Aorta (tissue), 5 donors: ENCODE results near the gene APRT. TPM values are rescaled to one million over a fixed set of nuclear protein-coding genes. Genes with fewer than 3 reads are reported as not detected.

Experiments
- ATAC-seq: fragments of 200-7000 bp; cut with Tn5 transposase; one replicate; pipeline ENCODE4 v1.9.1; 2022; ENCODE audit warnings: moderate library complexity; ENCODE audit not compliant: low FRiP score
- DNase-seq, 2 donors: peaks; one replicate each; pipeline ENCODE4 v3.0.0-alpha.2; 2020
- H3K27ac ChIP-seq, 2 donors: one replicate each; pipeline ENCODE4 v1.5.1; 2013; ENCODE audit warnings: low read length in 2 of 2, mild to moderate bottlenecking in 2 of 2, moderate library complexity in 2 of 2, control low read depth in 1 of 2, inconsistent platforms in 1 of 2, low read depth in 1 of 2
- H3K27me3 ChIP-seq, 2 donors: one replicate each; pipeline ENCODE4 v1.6.1; 2013; ENCODE audit warnings: control low read depth in 1 of 2, low read length in 1 of 2, mild to moderate bottlenecking in 1 of 2, moderate library complexity in 1 of 2; ENCODE audit not compliant: insufficient read depth in 2 of 2, control insufficient read depth in 1 of 2
- H3K36me3 ChIP-seq, 2 donors: one replicate each; pipeline ENCODE4 v1.6.1; 2013; ENCODE audit warnings: control low read depth in 1 of 2, low read length in 1 of 2, mild to moderate bottlenecking in 1 of 2; ENCODE audit not compliant: insufficient read depth in 2 of 2, control insufficient read depth in 1 of 2
- H3K4me1 ChIP-seq, 2 donors: one replicate each; pipeline ENCODE4 v1.6.1; 2013; ENCODE audit warnings: low read length in 2 of 2, control low read depth in 1 of 2, mild to moderate bottlenecking in 1 of 2, moderate library complexity in 1 of 2; ENCODE audit not compliant: insufficient read depth in 2 of 2, control insufficient read depth in 1 of 2
- H3K4me3 ChIP-seq, 2 donors: one replicate each; pipeline ENCODE4 v1.5.1; 2013; ENCODE audit warnings: low read length in 2 of 2, control low read depth in 1 of 2, mild to moderate bottlenecking in 1 of 2
- H3K9me3 ChIP-seq: one replicate; pipeline ENCODE4 v1.6.1; 2013; ENCODE audit warnings: mild to moderate bottlenecking, low read length; ENCODE audit not compliant: control insufficient read depth
- WGBS, 2 donors: extraction: QIAGEN DNeasy Blood & Tissue Kit; methylation state at CpG; one replicate each; pipeline ENCODE4 v1.1.7; 2013; 5-methylcytosine and 5-hydroxymethylcytosine counted together
- intact Hi-C, 2 donors: fragments of 100-400 bp; cut with DNase I; formaldehyde crosslinking; loops; one replicate each; pipeline versions ENCODE4 v1.14.2 to v1.15.0; 2022
- polyA plus RNA-seq, 2 donors: library from polyadenylated mRNA; stranded (reverse); fragments of 200-250 nt; gene quantifications; one replicate each; pipeline ENCODE4 v1.2.3, GENCODE V29; 2013
- total RNA-seq, 2 donors: library from RNA; stranded (reverse); fragmentation: NEBNext Ultra II Directional; extraction: Animal tissue kit (Norgen Biotek cat#: 25700); gene quantifications; one replicate each; pipeline ENCODE4 v1.2.1, GENCODE V29; 2021
- donor health status: healthy with polysubstance abuse.
- donor health status: Bipolar disorder and iron deficiency.
- donor health status: DM: no; HTN: no; CAD: no.
- donor health status: DM: no; HTN: no; CAD: no.
- donor health status: DM: yes; HTN: yes; CAD: no.

APRT gene
- total and polyA plus RNA-seq, 4 donors = 60.2 to 116 (median 74.9) TPM

DNA sequence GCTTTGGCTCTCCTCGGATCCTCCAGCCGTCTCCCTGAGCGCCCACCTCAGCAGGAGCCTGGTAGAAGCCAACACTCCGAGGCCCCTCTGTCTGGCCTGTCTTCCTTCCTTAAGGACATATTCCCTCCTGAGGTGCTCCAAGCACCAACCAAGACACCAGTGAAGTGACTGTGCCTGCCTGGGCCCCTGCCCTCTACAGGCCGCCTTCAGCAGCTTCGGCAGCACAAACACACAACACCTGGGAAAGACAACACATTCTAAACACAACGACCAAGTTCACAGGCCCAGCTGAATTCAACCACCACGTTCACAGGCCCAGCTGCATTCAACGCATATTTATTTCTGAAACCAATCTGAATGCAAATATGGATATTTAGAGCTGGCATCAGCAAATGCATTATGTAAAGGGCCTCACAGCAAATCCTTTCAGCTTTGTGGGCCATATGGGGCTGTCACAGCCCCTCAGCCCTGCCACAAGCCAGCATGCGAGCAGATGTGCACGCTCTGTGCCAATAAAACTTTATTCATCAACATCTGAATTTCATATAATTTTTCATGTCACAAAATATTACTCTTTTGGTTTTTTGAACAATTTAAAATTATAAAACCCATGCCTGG is 32.8 kb upstream of the APRT start:
- Histone ChIP-seq H3K36me3 (peaks cover 0 to 2% of the 10 kb centered on the region in 2 donors), H3K27ac (no peak overlapping the region), H3K27me3 (no peaks in the 10 kb centered on the region), H3K4me3 (no peak overlapping the region), H3K4me1 (no peaks in the 10 kb centered on the region), H3K9me3 (no peaks in the 10 kb centered on the region)
- ATAC-seq (no peak), DNase-seq (no peak)
- 65 to 66% methylated on average over 11 of the region's 11 CpGs for WGBS, 2 donors
- intact Hi-C loops = no loop called here

DNA sequence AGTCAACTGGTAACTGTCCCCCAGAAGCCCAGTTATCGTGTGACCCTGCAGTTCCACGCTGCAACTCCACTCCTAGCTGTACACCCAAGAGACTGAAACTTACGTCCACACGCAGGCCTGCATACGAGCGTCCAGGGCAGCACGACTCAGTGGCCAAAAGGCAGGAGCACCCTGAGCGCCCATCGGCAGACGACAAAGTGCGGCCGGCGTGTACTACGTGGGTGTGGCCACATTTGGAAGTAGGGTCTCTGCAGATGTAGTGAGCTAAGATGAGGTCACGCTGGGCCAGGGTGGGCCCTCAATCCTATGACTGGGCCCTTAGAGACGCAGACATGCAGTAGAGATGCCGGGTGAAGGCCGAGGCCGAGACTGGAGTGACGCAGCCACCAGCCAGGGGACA is 31.5 kb upstream of the APRT start:
- DNase-seq (no peak), ATAC-seq (no peak)
- H3K4me1 ChIP-seq = no peaks in the 10 kb centered on the region
- WGBS, 2 donors = 94 to 96% methylated on average over 20 of the region's 20 CpGs
- H3K27ac ChIP-seq = no peak overlapping the region
- H3K9me3 ChIP-seq = no peaks in the 10 kb centered on the region
- no peak overlapping the region for H3K4me3 ChIP-seq
- intact Hi-C loops = no loop called here
- H3K36me3 ChIP-seq = peaks cover 0 to 2% of the 10 kb centered on the region in 2 donors
- no peaks in the 10 kb centered on the region for H3K27me3 ChIP-seq

DNA sequence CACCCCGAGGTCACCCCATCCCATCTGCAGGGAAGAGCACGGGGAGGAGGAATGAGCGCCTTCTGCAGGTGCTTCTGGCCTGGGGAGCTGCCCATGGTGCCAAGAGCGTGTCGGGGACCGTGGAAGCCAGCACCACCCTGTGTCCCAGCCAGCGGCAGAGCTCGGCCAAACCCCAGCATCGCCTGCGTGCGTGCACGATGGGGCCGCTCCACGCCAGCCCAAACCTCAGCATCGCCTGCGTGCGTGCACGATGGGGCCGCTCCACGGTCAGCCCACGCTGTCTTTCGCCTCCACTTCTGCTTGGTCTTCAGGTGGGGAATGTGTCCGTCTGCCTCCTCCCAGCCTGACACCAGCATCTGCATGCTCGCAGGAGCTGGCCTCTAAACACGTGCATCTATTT is 31.1 kb upstream of the APRT start:
- DNase-seq = no peak
- Histone ChIP-seq H3K4me3 (no peak overlapping the region), H3K9me3 (no peaks in the 10 kb centered on the region), H3K36me3 (peaks cover 0 to 2% of the 10 kb centered on the region in 2 donors), H3K27ac (no peak overlapping the region), H3K27me3 (no peaks in the 10 kb centered on the region), H3K4me1 (no peaks in the 10 kb centered on the region)
- ATAC-seq = no peak
- intact Hi-C loops = no loop called here
- WGBS, 2 donors = 93 to 94% methylated on average over 25 of the region's 25 CpGs

DNA sequence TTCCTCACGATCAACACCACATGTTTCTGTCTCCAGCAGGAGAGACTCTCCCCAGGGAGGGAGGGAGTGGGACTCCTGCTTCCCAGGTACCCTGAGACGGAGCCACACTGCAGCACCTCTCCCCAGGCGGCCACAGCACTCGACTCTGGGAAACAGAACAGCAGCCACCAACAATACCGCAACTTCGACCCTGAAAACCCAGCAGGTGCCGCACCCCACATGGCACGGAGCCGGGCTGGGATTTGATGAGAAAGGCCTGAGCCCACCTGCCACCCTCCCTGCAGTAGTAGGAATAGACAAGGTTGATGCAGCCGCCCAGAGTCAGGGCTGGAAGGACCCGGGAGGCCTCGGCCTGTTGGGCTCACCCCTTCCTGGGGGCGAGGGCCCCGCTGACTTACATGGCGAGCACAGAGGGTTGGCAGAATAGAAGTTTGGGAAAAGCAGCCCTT is 30.6 kb upstream of the APRT start:
- no peaks in the 10 kb centered on the region for H3K4me1 ChIP-seq
- intact Hi-C loops = no loop called here
- peaks cover 0 to 2% of the 10 kb centered on the region in 2 donors for H3K36me3 ChIP-seq
- H3K9me3 ChIP-seq = no peaks in the 10 kb centered on the region
- H3K4me3 ChIP-seq = no peak overlapping the region
- H3K27me3 ChIP-seq = no peaks in the 10 kb centered on the region
- ATAC-seq (no peak), DNase-seq (no peak)
- 90 to 95% methylated on average over 15 of the region's 15 CpGs for WGBS, 2 donors
- H3K27ac ChIP-seq = no peak overlapping the region

DNA sequence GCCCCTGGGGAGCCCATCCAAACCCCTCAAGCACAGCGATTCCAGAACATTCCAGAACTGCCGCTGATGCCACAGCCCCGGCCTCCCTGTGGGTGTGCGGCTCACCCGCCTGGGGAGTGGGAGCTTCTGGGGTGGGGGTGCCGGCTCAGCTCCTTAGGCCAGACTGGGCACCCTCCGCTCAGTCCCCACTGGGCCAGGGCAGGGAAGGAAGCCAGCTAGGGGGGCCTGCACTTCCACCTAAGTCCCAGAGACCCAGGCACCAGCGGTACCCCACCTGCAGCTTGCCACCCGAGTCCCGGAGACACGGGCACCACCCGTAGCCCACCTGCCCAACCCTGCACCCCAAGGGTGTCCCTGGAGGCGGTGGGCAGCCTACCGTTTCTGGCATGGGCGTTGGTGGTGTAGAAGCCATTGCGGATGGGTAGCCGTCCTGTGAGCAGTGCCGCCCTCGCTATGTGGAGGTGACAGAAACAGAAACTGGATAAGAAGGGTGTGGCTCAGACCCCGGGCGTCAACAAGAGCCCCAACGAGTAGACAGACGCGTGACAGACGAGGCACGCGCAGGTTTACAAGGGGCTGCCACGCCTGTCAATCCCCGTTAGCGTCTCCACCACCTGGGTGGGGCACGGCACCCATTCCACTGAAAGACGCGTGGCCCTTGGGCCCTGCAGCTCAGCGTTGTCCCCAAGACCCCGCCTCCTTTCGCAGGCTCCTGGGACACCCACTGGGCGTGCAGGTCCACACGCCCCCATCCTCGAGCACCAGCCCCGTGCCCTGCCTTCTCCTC is 30.0 kb upstream of the APRT start:
- no peak for DNase-seq
- Histone ChIP-seq H3K4me3 (no peak overlapping the region), H3K27ac (no peak overlapping the region), H3K27me3 (no peaks in the 10 kb centered on the region), H3K9me3 (no peaks in the 10 kb centered on the region), H3K36me3 (peaks cover 0 to 2% of the 10 kb centered on the region in 2 donors), H3K4me1 (no peaks in the 10 kb centered on the region)
- 92 to 94% methylated on average over 40 of the region's 40 CpGs for WGBS, 2 donors
- ATAC-seq = no peak
- intact Hi-C loops = no loop called here

DNA sequence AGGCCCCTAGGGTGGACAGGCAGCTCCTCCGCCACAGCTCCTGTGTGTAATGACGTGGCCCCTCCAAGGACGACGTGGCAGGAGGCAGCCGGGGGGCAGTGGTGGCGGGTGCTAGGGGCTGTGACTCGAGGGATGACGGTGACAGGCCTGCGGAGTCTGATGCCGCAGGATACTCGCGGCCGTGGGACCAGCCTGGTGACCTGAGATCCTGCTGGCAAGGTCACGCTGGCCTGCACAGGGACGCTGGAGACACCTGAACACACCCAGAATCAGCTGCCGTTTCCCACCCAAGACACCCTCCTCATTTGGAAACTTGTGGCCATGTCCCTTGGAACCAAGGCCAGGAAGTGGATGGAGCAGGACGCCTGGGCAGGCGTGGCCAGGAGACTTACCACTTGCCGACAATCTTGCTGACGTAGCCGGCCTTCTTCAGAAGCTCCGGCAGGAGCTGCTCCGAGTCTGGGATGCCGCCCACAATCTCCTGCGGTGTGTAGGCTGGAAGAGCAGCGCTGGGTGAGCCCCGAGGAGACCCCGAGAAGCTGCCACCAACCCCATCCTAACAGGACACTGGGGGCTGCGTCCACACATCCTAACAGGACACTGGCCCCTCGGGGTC is 29.0 kb upstream of the APRT start:
- H3K9me3 ChIP-seq = no peaks in the 10 kb centered on the region
- peaks cover 0 to 2% of the 10 kb centered on the region in 2 donors for H3K36me3 ChIP-seq
- WGBS, 2 donors = 94 to 95% methylated on average over 30 of the region's 30 CpGs
- intact Hi-C loops = no loop called here
- DNase-seq (no peak), ATAC-seq (peak; percentile 9)
- H3K4me3 ChIP-seq = no peak overlapping the region
- no peaks in the 10 kb centered on the region for H3K4me1 ChIP-seq
- no peaks in the 10 kb centered on the region for H3K27me3 ChIP-seq
- no peak overlapping the region for H3K27ac ChIP-seq

DNA sequence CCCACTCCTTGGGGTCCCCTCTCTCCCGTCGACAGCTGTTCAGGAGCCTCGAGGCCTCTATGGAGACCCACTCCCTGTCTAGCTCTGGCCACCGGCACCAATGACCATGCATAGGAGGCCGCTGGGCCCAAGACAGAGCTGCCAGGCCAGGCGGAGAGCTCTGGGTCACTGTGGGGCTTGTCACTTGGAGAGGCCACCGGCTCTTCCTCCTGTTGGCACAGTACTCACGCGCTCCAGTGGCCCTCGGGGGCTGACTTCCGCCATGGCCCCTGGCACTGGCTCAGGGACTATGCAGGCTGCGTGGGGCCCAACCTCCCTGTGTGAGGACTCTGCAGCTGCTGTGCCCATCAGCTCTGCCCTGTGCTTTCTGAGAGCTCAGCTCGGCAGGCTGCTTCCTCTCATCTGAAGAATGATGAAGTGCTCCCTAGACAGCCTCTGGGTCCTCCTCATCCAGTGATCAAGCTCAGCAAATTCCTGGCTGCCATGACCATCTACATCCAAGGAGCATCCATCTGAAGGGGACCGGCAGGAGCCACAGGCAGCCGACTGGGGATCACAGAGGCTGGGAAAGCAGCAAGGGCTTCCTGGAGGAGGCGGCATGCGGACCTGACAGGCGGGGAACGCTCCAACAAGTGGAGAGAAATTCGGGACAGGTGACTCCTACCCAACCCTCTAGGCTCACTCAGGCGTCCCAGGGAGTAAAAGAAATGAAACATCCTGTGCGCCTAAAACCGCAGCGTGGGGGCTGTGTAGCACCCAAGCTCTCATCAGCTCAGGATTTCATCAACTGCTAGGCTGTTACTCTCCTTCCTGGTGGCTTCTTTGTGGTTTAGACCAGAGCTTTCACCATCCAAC is 28.2 kb upstream of the APRT start:
- 94% methylated on average over 22 to 24 of the region's 24 CpGs for WGBS, 2 donors
- H3K9me3 ChIP-seq = no peaks in the 10 kb centered on the region
- H3K27ac ChIP-seq = no peak overlapping the region
- no peak for ATAC-seq
- DNase-seq = no peak
- H3K4me3 ChIP-seq = no peak overlapping the region
- H3K4me1 ChIP-seq = no peaks in the 10 kb centered on the region
- intact Hi-C loops = no loop called here
- peaks cover 0 to 2% of the 10 kb centered on the region in 2 donors for H3K36me3 ChIP-seq
- H3K27me3 ChIP-seq = no peaks in the 10 kb centered on the region

DNA sequence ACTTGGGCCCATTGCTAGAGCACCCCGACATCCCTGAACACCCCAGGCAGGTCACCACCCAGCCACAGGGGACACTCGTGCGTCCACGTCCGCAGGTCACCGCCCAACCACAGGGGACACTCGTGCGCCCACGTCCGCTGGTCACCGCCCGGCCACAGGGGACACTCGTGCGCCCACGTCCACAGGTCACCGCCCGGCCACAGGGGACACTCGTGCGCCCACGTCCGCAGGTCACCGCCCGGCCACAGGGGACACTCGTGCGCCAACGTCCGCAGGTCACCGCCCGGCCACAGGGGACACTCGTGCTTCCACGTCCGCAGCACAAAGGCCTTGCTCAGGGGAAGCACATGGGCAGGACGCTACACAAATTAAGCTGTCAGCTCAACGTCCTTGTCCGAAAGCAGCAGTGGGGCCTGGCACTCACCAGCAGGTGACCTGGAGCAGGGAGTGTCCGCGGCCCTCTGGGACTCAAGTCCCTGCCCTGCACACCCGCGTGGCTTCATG is 27.4 kb upstream of the APRT start:
- WGBS, 2 donors = 91% methylated on average over 39 of the region's 39 CpGs
- peaks cover 0 to 2% of the 10 kb centered on the region in 2 donors for H3K36me3 ChIP-seq
- ATAC-seq = no peak

More for the DNA sequence above, 27.4 kb upstream of the APRT start:
- Histone ChIP-seq H3K4me3 (no peak overlapping the region), H3K9me3 (no peaks in the 10 kb centered on the region), H3K4me1 (no peaks in the 10 kb centered on the region), H3K27me3 (no peaks in the 10 kb centered on the region), H3K27ac (no peak overlapping the region)
- DNase-seq = peak in 1 of 2 donors; percentile 36
- intact Hi-C loops = no loop called here
